ENCODE data around the gene RASGRF1.

The RASGRF1 gene

GRCh38 chr15:78987556-78988360, 102.8 kb downstream of the RASGRF1 start:
- no peak for DNase-seq (ENCODE audit: low spot score)

GRCh38 chr15:78985859-78986475, 104.6 kb downstream of the RASGRF1 start:
- no peak for DNase-seq (ENCODE audit: low spot score)

GRCh38 chr15:78984041-78984440, 106.5 kb downstream of the RASGRF1 start:
- no peak for DNase-seq (ENCODE audit: low spot score)

GRCh38 chr15:78983146-78983918, 107.2 kb downstream of the RASGRF1 start:
- DNase-seq (ENCODE audit: low spot score), result no peak

- DNase-seq (ENCODE audit: low spot score), result no peak
Observed at GRCh38 chr15:78982736-78983135, 107.8 kb downstream of the RASGRF1 start.

- no peak for DNase-seq (ENCODE audit: low spot score)
Observed at GRCh38 chr15:78981532-78982313, 108.9 kb downstream of the RASGRF1 start.

- peak; percentile 62 for DNase-seq (ENCODE audit: low spot score)
Observed at GRCh38 chr15:78979456-78980320, 110.9 kb downstream of the RASGRF1 start.

GRCh38 chr15:78978601-78979179, 111.9 kb downstream of the RASGRF1 start:
- no peak for DNase-seq (ENCODE audit: low spot score)

GRCh38 chr15:78977591-78978347, 112.8 kb downstream of the RASGRF1 start:
- no peak for DNase-seq (ENCODE audit: low spot score)

- DNase-seq (ENCODE audit: low spot score), result no peak
Observed at GRCh38 chr15:78977091-78977571, 113.4 kb downstream of the RASGRF1 start.

- no peak for DNase-seq (ENCODE audit: low spot score)
Observed at GRCh38 chr15:78976691-78977090, 113.9 kb downstream of the RASGRF1 start.

GRCh38 chr15:78974272-78974918, 116.2 kb downstream of the RASGRF1 start:
- no peak for DNase-seq (ENCODE audit: low spot score)

- DNase-seq (ENCODE audit: low spot score), result no peak
Observed at GRCh38 chr15:78969687-78970349, 120.8 kb downstream of the RASGRF1 start.

- DNase-seq (ENCODE audit: low spot score), result no peak
Observed at GRCh38 chr15:78968539-78969271, 121.9 kb downstream of the RASGRF1 start.

- DNase-seq (ENCODE audit: low spot score), result no peak
Observed at GRCh38 chr15:78968114-78968513, 122.5 kb downstream of the RASGRF1 start.

- no peak for DNase-seq (ENCODE audit: low spot score)
Observed at GRCh38 chr15:78960308-78960707, 130.3 kb downstream of the RASGRF1 start.

GRCh38 chr15:78959360-78959759, 131.2 kb downstream of the RASGRF1 start:
- no peak for DNase-seq (ENCODE audit: low spot score)
